WTC11 (cell line): Measurements from ENCODE around the gene NRG2.

Source experiments
- NR3C1 ChIP-seq: sonication (generic); formaldehyde crosslinking; conservative IDR thresholded peaks from 2 replicates; pipeline ENCODE4 v1.8.1; 2023; ENCODE audit warnings: low read depth, mild to moderate bottlenecking, missing genetic modification reagents
- TF ChIP-seq, protein P1 (sequence below): fragments of 200-600 bp; IDR thresholded peaks from 2 replicates; pipeline ENCODE4 v1.8.0; 2022; ENCODE audit warnings: antibody characterized with exemption
- TF ChIP-seq, protein P2 (sequence below): sonication (generic); formaldehyde crosslinking; IDR thresholded peaks from 2 replicates; pipeline ENCODE4 v1.8.1; 2022; ENCODE audit warnings: missing genetic modification reagents, borderline replicate concordance
- TF ChIP-seq, protein P3 (sequence below): fragments of 250-450 bp; sonication (Bioruptor Pico); IDR thresholded peaks from 2 replicates; pipeline ENCODE4 v1.9.0; 2021; ENCODE audit warnings: moderate library complexity, mild to moderate bottlenecking, inconsistent platforms, borderline replicate concordance
- TF ChIP-seq, protein P4 (sequence below): sonication (generic); formaldehyde crosslinking; IDR thresholded peaks from 2 replicates; pipeline ENCODE4 v1.8.0; 2022; ENCODE audit warnings: mild to moderate bottlenecking, missing genetic modification reagents

DNA sequence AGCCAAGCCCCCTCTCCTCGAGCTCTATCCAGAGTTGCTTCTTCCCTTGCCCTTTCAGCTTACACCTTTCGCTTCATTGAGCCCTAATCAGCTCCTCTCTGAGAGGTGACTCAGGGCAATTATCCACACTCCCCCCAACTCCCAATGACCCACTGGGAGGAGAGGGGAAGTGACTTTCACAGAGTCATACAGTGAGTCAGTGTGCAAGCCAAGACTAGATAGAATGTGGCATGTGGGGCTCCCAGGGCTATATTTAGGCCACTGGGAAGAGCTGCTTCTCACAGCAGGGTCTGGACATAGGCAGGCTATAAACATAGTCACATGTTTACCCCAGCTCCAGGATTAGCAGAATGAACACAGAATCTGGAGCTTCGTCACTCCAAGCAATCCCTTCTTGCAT is 57.4 kb downstream of the NRG2 start:
- TF ChIP-seq, protein P1, sequence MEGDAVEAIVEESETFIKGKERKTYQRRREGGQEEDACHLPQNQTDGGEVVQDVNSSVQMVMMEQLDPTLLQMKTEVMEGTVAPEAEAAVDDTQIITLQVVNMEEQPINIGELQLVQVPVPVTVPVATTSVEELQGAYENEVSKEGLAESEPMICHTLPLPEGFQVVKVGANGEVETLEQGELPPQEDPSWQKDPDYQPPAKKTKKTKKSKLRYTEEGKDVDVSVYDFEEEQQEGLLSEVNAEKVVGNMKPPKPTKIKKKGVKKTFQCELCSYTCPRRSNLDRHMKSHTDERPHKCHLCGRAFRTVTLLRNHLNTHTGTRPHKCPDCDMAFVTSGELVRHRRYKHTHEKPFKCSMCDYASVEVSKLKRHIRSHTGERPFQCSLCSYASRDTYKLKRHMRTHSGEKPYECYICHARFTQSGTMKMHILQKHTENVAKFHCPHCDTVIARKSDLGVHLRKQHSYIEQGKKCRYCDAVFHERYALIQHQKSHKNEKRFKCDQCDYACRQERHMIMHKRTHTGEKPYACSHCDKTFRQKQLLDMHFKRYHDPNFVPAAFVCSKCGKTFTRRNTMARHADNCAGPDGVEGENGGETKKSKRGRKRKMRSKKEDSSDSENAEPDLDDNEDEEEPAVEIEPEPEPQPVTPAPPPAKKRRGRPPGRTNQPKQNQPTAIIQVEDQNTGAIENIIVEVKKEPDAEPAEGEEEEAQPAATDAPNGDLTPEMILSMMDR = no peak
- no peak for TF ChIP-seq NR3C1
- TF ChIP-seq, protein P2, sequence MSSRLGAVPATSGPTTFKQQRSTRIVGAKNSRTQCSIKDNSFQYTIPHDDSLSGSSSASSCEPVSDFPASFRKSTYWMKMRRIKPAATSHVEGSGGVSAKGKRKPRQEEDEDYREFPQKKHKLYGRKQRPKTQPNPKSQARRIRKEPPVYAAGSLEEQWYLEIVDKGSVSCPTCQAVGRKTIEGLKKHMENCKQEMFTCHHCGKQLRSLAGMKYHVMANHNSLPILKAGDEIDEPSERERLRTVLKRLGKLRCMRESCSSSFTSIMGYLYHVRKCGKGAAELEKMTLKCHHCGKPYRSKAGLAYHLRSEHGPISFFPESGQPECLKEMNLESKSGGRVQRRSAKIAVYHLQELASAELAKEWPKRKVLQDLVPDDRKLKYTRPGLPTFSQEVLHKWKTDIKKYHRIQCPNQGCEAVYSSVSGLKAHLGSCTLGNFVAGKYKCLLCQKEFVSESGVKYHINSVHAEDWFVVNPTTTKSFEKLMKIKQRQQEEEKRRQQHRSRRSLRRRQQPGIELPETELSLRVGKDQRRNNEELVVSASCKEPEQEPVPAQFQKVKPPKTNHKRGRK (CRISPR knock-in tag) = no peak
- TF ChIP-seq, protein P3, sequence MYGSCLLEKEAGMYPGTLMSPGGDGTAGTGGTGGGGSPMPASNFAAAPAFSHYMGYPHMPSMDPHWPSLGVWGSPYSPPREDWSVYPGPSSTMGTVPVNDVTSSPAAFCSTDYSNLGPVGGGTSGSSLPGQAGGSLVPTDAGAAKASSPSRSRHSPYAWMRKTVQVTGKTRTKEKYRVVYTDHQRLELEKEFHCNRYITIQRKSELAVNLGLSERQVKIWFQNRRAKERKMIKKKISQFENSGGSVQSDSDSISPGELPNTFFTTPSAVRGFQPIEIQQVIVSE = no peak
- TF ChIP-seq, protein P4, sequence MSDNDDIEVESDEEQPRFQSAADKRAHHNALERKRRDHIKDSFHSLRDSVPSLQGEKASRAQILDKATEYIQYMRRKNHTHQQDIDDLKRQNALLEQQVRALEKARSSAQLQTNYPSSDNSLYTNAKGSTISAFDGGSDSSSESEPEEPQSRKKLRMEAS = no peak
